ENCODE results near the gene EIF3M.

EIF3M gene

DNA sequence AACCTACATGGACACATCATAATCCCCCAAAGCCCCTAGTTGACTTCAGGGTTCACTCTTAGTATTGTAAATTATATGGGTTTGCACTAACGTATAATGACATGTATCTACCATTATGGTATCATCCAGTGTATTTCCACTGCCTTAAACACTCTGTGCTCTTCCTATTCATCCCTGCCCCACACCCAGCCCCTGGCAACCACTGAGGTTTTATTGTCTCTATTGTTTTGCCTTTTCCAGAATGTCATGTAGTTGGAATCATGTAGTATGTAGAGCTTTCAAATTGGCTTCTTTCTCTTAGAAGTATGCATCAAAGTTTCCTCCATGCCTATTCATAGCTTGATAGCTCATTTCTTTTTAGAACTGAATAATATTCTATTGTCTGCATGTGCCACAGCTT is 16.5 kb upstream of the EIF3M start:
- no peak for ATAC-seq (ENCODE audit: insufficient read depth, low read depth)
- H3K27me3 ChIP-seq (ENCODE audit: insufficient read depth, low read length, poor library complexity) = no peaks in the 10 kb centered on the region

DNA sequence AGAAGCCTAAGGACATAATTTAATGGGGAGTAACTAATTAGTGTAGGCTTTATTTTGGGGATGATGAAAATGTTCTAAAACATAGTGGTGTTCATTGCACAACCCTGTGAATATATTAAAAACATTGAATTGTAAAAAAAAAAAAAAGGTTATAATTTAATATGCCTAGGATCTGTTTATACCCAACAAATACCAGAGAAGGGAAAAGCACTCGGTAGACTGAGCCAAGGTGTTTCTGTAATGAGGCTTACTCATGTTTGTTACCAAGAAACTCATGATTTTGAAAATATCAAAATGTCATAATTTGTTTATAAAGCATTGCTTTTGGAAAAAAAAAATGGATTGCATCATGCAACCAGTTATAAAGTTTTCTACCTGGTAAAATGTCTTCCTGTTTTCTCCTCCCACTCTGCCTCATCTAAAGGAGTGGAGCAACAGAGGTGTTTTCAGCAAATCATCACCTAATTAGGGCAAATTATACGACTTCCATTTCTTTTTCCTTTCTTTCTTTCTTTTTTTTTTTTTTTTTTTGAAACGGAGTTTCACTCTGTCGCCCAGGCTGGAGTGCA is 14.2 kb upstream of the EIF3M start:
- Histone ChIP-seq H2AFZ (ENCODE audit: low read depth, low read length) (no peak overlapping the region), H3K79me2 (ENCODE audit: insufficient read depth, low read length) (no peaks in the 10 kb centered on the region)
- TF ChIP-seq EZH2 (IDR thresholded peaks at IDR 0.05; ENCODE audit: borderline replicate concordance, low read depth, low read length, severe bottlenecking) = no peak
- TF ChIP-seq, protein P1, sequence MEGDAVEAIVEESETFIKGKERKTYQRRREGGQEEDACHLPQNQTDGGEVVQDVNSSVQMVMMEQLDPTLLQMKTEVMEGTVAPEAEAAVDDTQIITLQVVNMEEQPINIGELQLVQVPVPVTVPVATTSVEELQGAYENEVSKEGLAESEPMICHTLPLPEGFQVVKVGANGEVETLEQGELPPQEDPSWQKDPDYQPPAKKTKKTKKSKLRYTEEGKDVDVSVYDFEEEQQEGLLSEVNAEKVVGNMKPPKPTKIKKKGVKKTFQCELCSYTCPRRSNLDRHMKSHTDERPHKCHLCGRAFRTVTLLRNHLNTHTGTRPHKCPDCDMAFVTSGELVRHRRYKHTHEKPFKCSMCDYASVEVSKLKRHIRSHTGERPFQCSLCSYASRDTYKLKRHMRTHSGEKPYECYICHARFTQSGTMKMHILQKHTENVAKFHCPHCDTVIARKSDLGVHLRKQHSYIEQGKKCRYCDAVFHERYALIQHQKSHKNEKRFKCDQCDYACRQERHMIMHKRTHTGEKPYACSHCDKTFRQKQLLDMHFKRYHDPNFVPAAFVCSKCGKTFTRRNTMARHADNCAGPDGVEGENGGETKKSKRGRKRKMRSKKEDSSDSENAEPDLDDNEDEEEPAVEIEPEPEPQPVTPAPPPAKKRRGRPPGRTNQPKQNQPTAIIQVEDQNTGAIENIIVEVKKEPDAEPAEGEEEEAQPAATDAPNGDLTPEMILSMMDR (IDR thresholded peaks at IDR 0.05; ENCODE audit: borderline replicate concordance, extremely low read depth, low read length, poor library complexity, severe bottlenecking) = no peak

More for the DNA sequence above, 16.5 kb upstream of the EIF3M start:
- Histone ChIP-seq H2AFZ (ENCODE audit: low read depth, low read length) (no peak overlapping the region), H3K79me2 (ENCODE audit: insufficient read depth, low read length) (no peaks in the 10 kb centered on the region), H3K4me3 (ENCODE audit: low read depth in 1 of 2, low read length in 2 of 2) (no peak overlapping the region), H3K9me3 (ENCODE audit: insufficient read depth, low read length, severe bottlenecking) (no peaks in the 10 kb centered on the region), H3K4me2 (ENCODE audit: insufficient read depth, low read length) (no peak overlapping the region), H3K9ac (ENCODE audit: low read depth, low read length) (no peak overlapping the region), H3K27ac (ENCODE audit: low read length) (no peak overlapping the region), H3K4me1 (ENCODE audit: insufficient read depth, low read length) (peaks cover 19% of the 10 kb centered on the region), H3K36me3 (ENCODE audit: insufficient read depth, low read length) (no peaks in the 10 kb centered on the region), H4K20me1 (ENCODE audit: insufficient read depth, low read length) (no peaks in the 10 kb centered on the region)
- TF ChIP-seq, protein P1 (IDR thresholded peaks at IDR 0.05; ENCODE audit: borderline replicate concordance, extremely low read depth, low read length, poor library complexity, severe bottlenecking) = no peak
- no peak for TF ChIP-seq EZH2 (IDR thresholded peaks at IDR 0.05; ENCODE audit: borderline replicate concordance, low read depth, low read length, severe bottlenecking)
- no peak for DNase-seq

DNA sequence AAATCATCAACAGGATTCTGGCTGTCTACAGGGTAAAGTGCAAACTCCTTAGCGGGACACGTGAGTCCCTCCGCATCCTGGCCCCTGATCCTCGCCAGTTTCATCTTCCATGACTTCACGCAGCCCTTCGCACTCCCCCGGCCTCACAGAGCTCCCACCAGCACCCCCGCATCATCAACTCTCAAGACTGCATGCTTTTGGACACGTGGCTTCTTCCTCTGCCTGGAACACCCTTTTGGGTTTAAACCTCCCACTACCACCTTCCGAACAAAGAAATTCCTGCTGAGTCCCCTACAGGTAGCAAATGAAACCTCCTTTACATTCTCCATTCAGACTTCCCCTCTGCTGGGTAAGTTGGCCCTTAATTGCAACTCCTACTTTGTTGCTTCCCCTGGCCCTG is 12.6 kb upstream of the EIF3M start:
- Histone ChIP-seq H3K9ac (ENCODE audit: low read depth, low read length) (no peak overlapping the region), H3K9me3 (ENCODE audit: insufficient read depth, low read length, severe bottlenecking) (no peaks in the 10 kb centered on the region), H4K20me1 (ENCODE audit: insufficient read depth, low read length) (no peaks in the 10 kb centered on the region), H3K79me2 (ENCODE audit: insufficient read depth, low read length) (no peaks in the 10 kb centered on the region), H3K4me1 (ENCODE audit: insufficient read depth, low read length) (peaks cover 23% of the 10 kb centered on the region), H3K4me3 (ENCODE audit: low read depth in 1 of 2, low read length in 2 of 2) (no peak overlapping the region), H2AFZ (ENCODE audit: low read depth, low read length) (peak overlapping the region; percentile 17), H3K4me2 (ENCODE audit: insufficient read depth, low read length) (no peak overlapping the region), H3K27me3 (ENCODE audit: insufficient read depth, low read length, poor library complexity) (no peaks in the 10 kb centered on the region), H3K36me3 (ENCODE audit: insufficient read depth, low read length) (no peaks in the 10 kb centered on the region), H3K27ac (ENCODE audit: low read length) (peak overlapping the region; percentile 66)
- TF ChIP-seq EZH2 (IDR thresholded peaks at IDR 0.05; ENCODE audit: borderline replicate concordance, low read depth, low read length, severe bottlenecking) = no peak
- TF ChIP-seq, protein P1 (IDR thresholded peaks at IDR 0.05; ENCODE audit: borderline replicate concordance, extremely low read depth, low read length, poor library complexity, severe bottlenecking) = no peak
- DNase-seq (no peak), ATAC-seq (ENCODE audit: insufficient read depth, low read depth) (peak; percentile 13)

More for the DNA sequence above, 14.2 kb upstream of the EIF3M start:
- no peak for DNase-seq
- Histone ChIP-seq H4K20me1 (ENCODE audit: insufficient read depth, low read length) (no peaks in the 10 kb centered on the region), H3K4me1 (ENCODE audit: insufficient read depth, low read length) (peaks cover 23% of the 10 kb centered on the region), H3K9ac (ENCODE audit: low read depth, low read length) (no peak overlapping the region), H3K4me3 (ENCODE audit: low read depth in 1 of 2, low read length in 2 of 2) (no peak overlapping the region), H3K9me3 (ENCODE audit: insufficient read depth, low read length, severe bottlenecking) (no peaks in the 10 kb centered on the region), H3K27me3 (ENCODE audit: insufficient read depth, low read length, poor library complexity) (no peaks in the 10 kb centered on the region), H3K36me3 (ENCODE audit: insufficient read depth, low read length) (no peaks in the 10 kb centered on the region), H3K27ac (ENCODE audit: low read length) (no peak overlapping the region), H3K4me2 (ENCODE audit: insufficient read depth, low read length) (no peak overlapping the region)
- ATAC-seq (ENCODE audit: insufficient read depth, low read depth) = no peak
